Upper lobe of left lung (tissue), 6 donors: ENCODE results near the gene FKRP. TPM values are rescaled to one million over a fixed set of nuclear protein-coding genes. Genes with fewer than 3 reads are reported as not detected.
"Not testable (repeated sequence)": the region's sequence is repeated elsewhere in the genome, so short reads cannot be mapped to it uniquely, and the experiment has no call there.

Experiments
- ATAC-seq, 2 donors: fragments of 200-7000 bp; cut with Tn5 transposase; one replicate each; pipeline ENCODE4 v1.9.1; 2022; ENCODE audit warnings: mild to moderate bottlenecking in 2 of 2, moderate library complexity in 2 of 2; ENCODE audit not compliant: low FRiP score in 2 of 2
- DNase-seq, 2 donors: peaks; one replicate each; pipeline ENCODE4 v3.0.0-alpha.2; 2019 to 2020
- H3K27ac ChIP-seq, 4 donors: fragments of 200-600 bp; sonication (generic); one replicate each; pipeline ENCODE4 v1.5.1; 2016 to 2019
- H3K27me3 ChIP-seq, 4 donors: fragments of 200-600 bp; sonication (generic); one replicate each; pipeline ENCODE4 v1.5.1; 2017 to 2019
- H3K36me3 ChIP-seq, 4 donors: fragments of 200-600 bp; sonication (generic); one replicate each; pipeline ENCODE4 v1.5.1; 2016 to 2019
- H3K4me1 ChIP-seq, 4 donors: fragments of 200-600 bp; sonication (generic); one replicate each; pipeline ENCODE4 v1.5.1; 2018 to 2019
- H3K4me3 ChIP-seq, 4 donors: fragments of 200-600 bp; sonication (generic); one replicate each; pipeline ENCODE4 v1.5.1; 2017 to 2019; ENCODE audit warnings: mild to moderate bottlenecking in 2 of 4, moderate library complexity in 1 of 4
- H3K9me3 ChIP-seq, 4 donors: fragments of 200-600 bp; sonication (generic); one replicate each; pipeline ENCODE4 v1.5.1; 2018 to 2019
- CTCF ChIP-seq, 6 experiments: fragments of 450-650 bp in 4 of 6; fragments of 200-600 bp in 2 of 6; sonication (generic) in 2 of 6; IDR thresholded peaks; one replicate each; pipeline ENCODE4 v1.5.1; 2016 to 2019; ENCODE audit warnings: antibody characterized with exemption in 6 of 6
- EP300 ChIP-seq, 4 donors: sonication (generic); formaldehyde crosslinking; IDR thresholded peaks; one replicate each; pipeline ENCODE4 v1.5.1; 2017; ENCODE audit warnings: antibody characterized with exemption in 4 of 4, control low read depth in 2 of 4
- POLR2A ChIP-seq, 4 donors: fragments of 450-650 bp; IDR thresholded peaks; one replicate each; pipeline ENCODE4 v1.5.1; 2016 to 2017; ENCODE audit warnings: antibody characterized with exemption in 4 of 4, mild to moderate bottlenecking in 2 of 4
- POLR2AphosphoS5 ChIP-seq, 2 donors: sonication (generic); formaldehyde crosslinking; IDR thresholded peaks; one replicate each; pipeline ENCODE4 v1.5.1; 2017; ENCODE audit warnings: antibody characterized with exemption in 2 of 2
- WGBS, 2 donors: methylation state at CpG; one replicate each; pipeline ENCODE4 v1.1.5; 2017 to 2018; 5-methylcytosine and 5-hydroxymethylcytosine counted together
- small RNA-seq, 4 donors: library from RNA; depleted of rRNA; stranded (forward); fragments of <200 nt; gene quantifications; one replicate each; pipeline ENCODE3, GENCODE V24; 2016
- total RNA-seq, 6 donors: library from RNA; depleted of rRNA in 4 of 6; stranded (reverse); fragments of >200 nt in 4 of 6; gene quantifications; one replicate each; pipeline versions ENCODE4 v1.1.0 to v1.2.1, GENCODE V29; 2016 to 2021
- donor health status: DM: no; HTN: no; CAD: no; lungs with moderate emphysema.
- donor health status: DM: no; HTN: yes; CAD: no; lungs with severe emphysema.

FKRP gene
- total RNA-seq, 6 donors from 2014 or later: 16.6 to 26.2 (median 19.3) TPM

GRCh38 chr19:46803555-46803954, 57.7 kb downstream of the FKRP start:
- Histone ChIP-seq H3K27ac (no peak overlapping the region), H3K4me1 (no peaks in the 10 kb centered on the region), H3K9me3 (no peaks in the 10 kb centered on the region), H3K27me3 (no peaks in the 10 kb centered on the region), H3K4me3 (no peak overlapping the region), H3K36me3 (no peaks in the 10 kb centered on the region)
- TF ChIP-seq CTCF (IDR thresholded peaks at IDR 0.05) (no peak), POLR2A (IDR thresholded peaks at IDR 0.05) (no peak), EP300 (IDR thresholded peaks at IDR 0.05) (no peak), POLR2AphosphoS5 (IDR thresholded peaks at IDR 0.05) (no peak)
- DNase-seq (no peak), ATAC-seq (no peak)
- 60 to 67% methylated on average over 2 of the region's 2 CpGs for WGBS, 2 donors

GRCh38 chr19:46804432-46804831, 58.6 kb downstream of the FKRP start:
- not testable (repeated sequence) for H3K27me3 ChIP-seq, ATAC-seq
- 96 to 97% methylated on average over 4 of the region's 4 CpGs for WGBS, 2 donors

GRCh38 chr19:46806656-46807055, 60.8 kb downstream of the FKRP start:
- TF ChIP-seq EP300 (IDR thresholded peaks at IDR 0.05) (no peak), POLR2A (IDR thresholded peaks at IDR 0.05) (no peak), POLR2AphosphoS5 (IDR thresholded peaks at IDR 0.05) (no peak), CTCF (IDR thresholded peaks at IDR 0.05) (no peak)
- H3K27me3 ChIP-seq: no peaks in the 10 kb centered on the region
- DNase-seq: no peak
- no peak overlapping the region for H3K4me3 ChIP-seq
- no peak overlapping the region for H3K27ac ChIP-seq
- WGBS, 2 donors: 85 to 93% methylated on average over 7 of the region's 7 CpGs
- no peaks in the 10 kb centered on the region for H3K4me1 ChIP-seq
- ATAC-seq: no peak
- no peaks in the 10 kb centered on the region for H3K9me3 ChIP-seq
- no peaks in the 10 kb centered on the region for H3K36me3 ChIP-seq

More at GRCh38 chr19:46804432-46804831, 58.6 kb downstream of the FKRP start:
- not testable (repeated sequence) for DNase-seq, H3K4me3 ChIP-seq, H3K4me1 ChIP-seq, H3K9me3 ChIP-seq, H3K27ac ChIP-seq, H3K36me3 ChIP-seq

Small RNA genes lying within 50 kb of the gene (small RNA-seq; reads per million reads assigned to genes)
- 0 to 0.22 (median 0.16) reads per million in 4 donors for gene MIR320E
- gene RF00019: 0 reads per million in 4 donors

Other genes starting within 250 kb of the FKRP start
- 100 to 1,000 TPM in 4 of 6 donors, 10 to 100 TPM in 2; 74.4 to 176 (median 123) TPM for gene CALM3, start 144.7 kb upstream of the FKRP start, total RNA-seq
- 10 to 100 TPM in 3 of 6 donors, 1 to 10 TPM in 3; 6.4 to 26.0 (median 11.1) TPM for gene PTGIR, start 121.0 kb upstream of the FKRP start, total RNA-seq
- gene GNG8, start 109.9 kb upstream of the FKRP start, total RNA-seq: not detected
- gene DACT3, start 84.9 kb upstream of the FKRP start, total RNA-seq: 10 to 100 TPM in 2 of 6 donors, 1 to 10 TPM in 4; 1.8 to 12.0 (median 4.0) TPM
- gene PRKD2, start 28.9 kb upstream of the FKRP start, total RNA-seq: 10 to 100 TPM; 25.2 to 65.4 (median 50.3) TPM
- 100 to 1,000 TPM in 2 of 6 donors, 10 to 100 TPM in 4; 59.8 to 168 (median 83.7) TPM for gene STRN4, start 393 bp downstream of the FKRP start, total RNA-seq
- 100 to 1,000 TPM in 2 of 6 donors, 10 to 100 TPM in 4; 52.4 to 147 (median 83.9) TPM for gene SLC1A5, start 42.5 kb downstream of the FKRP start, total RNA-seq
- gene AP2S1, start 104.8 kb downstream of the FKRP start, total RNA-seq: 100 to 1,000 TPM in 3 of 6 donors, 10 to 100 TPM in 3; 59.7 to 149 (median 113) TPM
- 10 to 100 TPM; 56.0 to 80.6 (median 65.7) TPM for gene ARHGAP35, start 114.9 kb downstream of the FKRP start, total RNA-seq